ENCODE measurements around the gene ZFAND3. TPM values are rescaled to one million over a fixed set of nuclear protein-coding genes. Genes with fewer than 3 reads are reported as not detected.

ZFAND3 gene
- total RNA-seq, 2 experiments from 2014 or later = 34.4 to 37.0 TPM

DNA sequence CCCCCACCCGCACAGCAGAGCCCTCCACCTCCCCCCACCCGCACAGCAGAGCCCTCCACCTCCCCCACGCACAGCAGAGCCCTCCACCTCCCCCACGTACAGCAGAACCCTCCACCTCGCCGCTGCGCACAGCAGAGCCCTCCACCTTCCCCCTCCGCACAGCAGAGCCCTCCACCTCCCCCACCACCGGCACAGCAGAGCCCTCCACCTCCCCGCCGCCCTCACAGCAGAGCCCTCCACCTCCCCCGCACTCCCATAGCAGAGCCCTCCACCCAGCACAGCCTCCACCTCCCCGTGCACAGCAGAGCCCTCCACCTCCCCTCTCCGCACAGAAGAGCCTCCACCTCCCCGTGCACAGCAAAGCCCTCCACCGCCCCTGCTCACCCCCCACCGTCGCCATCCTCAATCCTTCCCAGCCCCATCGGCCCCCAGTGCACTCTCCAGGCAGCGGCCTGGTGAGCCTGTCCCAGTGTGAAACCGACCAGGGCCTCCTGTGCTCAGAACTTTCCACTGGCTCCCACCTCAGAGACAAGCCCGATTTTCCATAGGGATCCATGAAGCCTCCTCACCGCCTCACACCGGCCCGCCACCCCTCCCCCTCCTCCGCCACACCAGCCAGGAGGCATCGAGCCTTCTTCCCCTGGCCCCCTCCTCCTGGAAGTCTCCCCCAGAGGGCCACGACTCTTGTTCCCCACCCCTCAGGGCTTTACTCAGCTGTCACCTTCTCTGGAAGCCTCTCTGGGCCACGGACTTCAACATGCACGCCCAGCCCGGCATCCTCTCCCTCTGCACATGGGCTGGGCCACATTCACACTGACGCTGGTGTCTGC, 347.1 kb downstream of the ZFAND3 start:
- H3K9me3 ChIP-seq (ENCODE audit: control insufficient read depth in 1 of 2, insufficient read depth in 1 of 2, low read length in 2 of 2) = no peaks in the 10 kb centered on the region
- no peaks in the 10 kb centered on the region for H3K9me3 Mint-ChIP-seq
- CTCF ChIA-PET = no interaction called here
- no peak for TF ChIP-seq CTCF (IDR thresholded peaks at IDR 0.05)
- no peaks in the 10 kb centered on the region for H3K27me3 ChIP-seq (ENCODE audit: control insufficient read depth in 1 of 2, insufficient read depth in 2 of 2, low read length in 2 of 2)
- H3K36me3 Mint-ChIP-seq (ENCODE audit: low read depth) = no peaks in the 10 kb centered on the region
- intact Hi-C loops (cut with DNase I, micrococcal nuclease) = no loop called here
- H3K27me3 Mint-ChIP-seq = no peaks in the 10 kb centered on the region
- POLR2A ChIA-PET = no interaction called here
- H3K4me3 ChIP-seq (ENCODE audit: low read length) = no peak overlapping the region
- H3K36me3 ChIP-seq (ENCODE audit: insufficient read depth, low read length) = no peaks in the 10 kb centered on the region
- H3K27ac ChIP-seq (ENCODE audit: low read depth in 1 of 2, low read length in 2 of 2) = no peak overlapping the region
- no peak for DNase-seq
- no peak overlapping the region for H3K27ac Mint-ChIP-seq
- no peaks in the 10 kb centered on the region for H3K4me1 ChIP-seq (ENCODE audit: insufficient read depth, low read length)
- H3K4me1 Mint-ChIP-seq (ENCODE audit: low read depth) = no peaks in the 10 kb centered on the region
- no peak for ATAC-seq (ENCODE audit: poor library complexity)
- H3K4me3 Mint-ChIP-seq = no peak overlapping the region

DNA sequence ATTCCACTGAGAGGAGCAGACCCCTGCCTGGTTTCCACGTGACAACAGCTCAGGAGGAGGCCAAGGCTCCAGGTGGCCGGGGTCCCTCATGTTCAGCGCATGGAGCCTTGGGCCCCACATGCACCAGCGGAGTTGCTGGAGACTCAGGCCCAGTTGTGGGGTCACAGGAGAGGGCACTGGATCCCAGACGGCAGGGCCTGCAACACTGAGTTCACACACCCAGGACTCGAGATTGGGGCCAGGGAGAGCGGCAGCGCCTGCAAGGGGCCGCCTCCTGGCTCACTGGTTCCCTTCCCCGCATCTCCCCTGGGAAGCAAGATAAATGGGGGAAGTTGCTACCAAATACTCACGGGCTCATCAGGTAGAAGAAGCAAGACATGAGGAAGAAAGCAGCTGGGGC, 348.1 kb downstream of the ZFAND3 start:
- no peaks in the 10 kb centered on the region for H3K27me3 ChIP-seq (ENCODE audit: control insufficient read depth in 1 of 2, insufficient read depth in 2 of 2, low read length in 2 of 2)
- ChIA-PET CTCF (no interaction called here), POLR2A (no interaction called here)
- H3K4me3 ChIP-seq (ENCODE audit: low read length) = no peak overlapping the region
- no peak for ATAC-seq (ENCODE audit: poor library complexity)
- no peak overlapping the region for H3K27ac ChIP-seq (ENCODE audit: low read depth in 1 of 2, low read length in 2 of 2)
- no peak overlapping the region for H3K4me3 Mint-ChIP-seq
- no peaks in the 10 kb centered on the region for H3K4me1 ChIP-seq (ENCODE audit: insufficient read depth, low read length)
- H3K4me1 Mint-ChIP-seq (ENCODE audit: low read depth) = no peaks in the 10 kb centered on the region
- H3K27me3 Mint-ChIP-seq = no peaks in the 10 kb centered on the region
- no peak for TF ChIP-seq CTCF (IDR thresholded peaks at IDR 0.05)
- intact Hi-C loops (cut with DNase I, micrococcal nuclease) = no loop called here
- no peaks in the 10 kb centered on the region for H3K36me3 Mint-ChIP-seq (ENCODE audit: low read depth)
- H3K9me3 Mint-ChIP-seq = no peaks in the 10 kb centered on the region
- DNase-seq = no peak
- H3K9me3 ChIP-seq (ENCODE audit: control insufficient read depth in 1 of 2, insufficient read depth in 1 of 2, low read length in 2 of 2) = no peaks in the 10 kb centered on the region
- H3K27ac Mint-ChIP-seq = no peak overlapping the region
- no peaks in the 10 kb centered on the region for H3K36me3 ChIP-seq (ENCODE audit: insufficient read depth, low read length)

DNA sequence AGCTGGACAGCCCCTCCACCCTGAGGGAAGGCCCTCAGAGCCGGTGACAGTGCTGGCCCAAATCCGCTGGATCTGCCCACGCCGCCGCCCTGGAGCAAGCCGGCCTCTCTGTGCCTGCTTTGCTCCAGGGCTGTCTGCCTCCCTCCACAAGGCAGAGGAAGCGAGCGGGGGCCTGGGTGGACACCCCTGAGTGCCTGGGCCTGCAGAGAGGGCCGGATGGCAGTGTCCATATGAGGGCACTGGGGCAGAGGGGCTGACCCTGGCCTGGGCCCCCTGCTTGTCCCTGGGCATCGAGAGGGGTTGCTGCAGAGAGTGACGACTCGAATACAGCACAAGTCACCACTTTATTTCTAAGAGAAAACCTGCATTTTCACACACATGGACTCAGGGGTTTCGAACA, 348.6 kb downstream of the ZFAND3 start:
- no peak overlapping the region for H3K4me3 ChIP-seq (ENCODE audit: low read length)
- no peaks in the 10 kb centered on the region for H3K36me3 ChIP-seq (ENCODE audit: insufficient read depth, low read length)
- no peak for TF ChIP-seq CTCF (IDR thresholded peaks at IDR 0.05)
- H3K27me3 Mint-ChIP-seq = no peaks in the 10 kb centered on the region
- no peak overlapping the region for H3K27ac ChIP-seq (ENCODE audit: low read depth in 1 of 2, low read length in 2 of 2)
- no peak for ATAC-seq (ENCODE audit: poor library complexity)
- H3K9me3 Mint-ChIP-seq = no peaks in the 10 kb centered on the region
- ChIA-PET POLR2A (no interaction called here), CTCF (no interaction called here)
- no peak overlapping the region for H3K4me3 Mint-ChIP-seq
- H3K27ac Mint-ChIP-seq = no peak overlapping the region
- no peaks in the 10 kb centered on the region for H3K4me1 Mint-ChIP-seq (ENCODE audit: low read depth)
- no peak for DNase-seq
- no peaks in the 10 kb centered on the region for H3K4me1 ChIP-seq (ENCODE audit: insufficient read depth, low read length)
- intact Hi-C loops (cut with DNase I, micrococcal nuclease) = no loop called here
- no peaks in the 10 kb centered on the region for H3K9me3 ChIP-seq (ENCODE audit: control insufficient read depth in 1 of 2, insufficient read depth in 1 of 2, low read length in 2 of 2)
- no peaks in the 10 kb centered on the region for H3K36me3 Mint-ChIP-seq (ENCODE audit: low read depth)
- no peaks in the 10 kb centered on the region for H3K27me3 ChIP-seq (ENCODE audit: control insufficient read depth in 1 of 2, insufficient read depth in 2 of 2, low read length in 2 of 2)
